ENCODE data around the gene BEST1. TPM values are rescaled to one million over a fixed set of nuclear protein-coding genes. Genes with fewer than 3 reads are reported as not detected.
A peak's percentile ranks its signal among the peaks of the same experiment; 100 is the strongest.

BEST1 gene
- total and polyA plus RNA-seq, 5 donors = 2.9 to 4.6 (median 3.4) TPM

GRCh38 chr11:61917334-61918109, 32.6 kb upstream of the BEST1 start, which contains the start of gene RAB3IL1:
Gene RAB3IL1 (minus strand): TSS chr11:61917566. CDS start chr11:61917367, 199 bp downstream.
- WGBS = 2% methylated on average over 74 of the region's 74 CpGs
- peak within 1 kb of the TSS; percentile 79 for H3K4me3 ChIP-seq (ENCODE audit: low read length)
- no peaks in the 10 kb centered on the region for H3K27me3 ChIP-seq (ENCODE audit: control insufficient read depth, insufficient read depth)
- DNase-seq (peak; percentile 79 to 93 (median 91)), ATAC-seq (peak; percentile 88 to 89)
- intact Hi-C loops (cut with DNase I) = no loop called here
- peak within 1 kb of the TSS; percentile 45 for H3K27ac ChIP-seq (ENCODE audit: low read length)
- H3K9me3 ChIP-seq (ENCODE audit: control insufficient read depth, low read length) = no peaks in the 10 kb centered on the region
- peaks cover 9% of the 10 kb centered on the region for H3K4me1 ChIP-seq (ENCODE audit: control insufficient read depth, insufficient read depth, low read length)

GRCh38 chr11:61918251-61918937, 31.8 kb upstream of the BEST1 start:
- Histone ChIP-seq H3K27ac (ENCODE audit: low read length) (peak overlapping the region; percentile 3), H3K27me3 (ENCODE audit: control insufficient read depth, insufficient read depth) (no peaks in the 10 kb centered on the region), H3K4me3 (ENCODE audit: low read length) (no peak overlapping the region), H3K4me1 (ENCODE audit: control insufficient read depth, insufficient read depth, low read length) (peaks cover 15% of the 10 kb centered on the region), H3K9me3 (ENCODE audit: control insufficient read depth, low read length) (no peaks in the 10 kb centered on the region)
- ATAC-seq (no peak), DNase-seq (no peak)
- intact Hi-C loops (cut with DNase I) = no loop called here
- 77% methylated on average over 14 of the region's 14 CpGs for WGBS

DNA sequence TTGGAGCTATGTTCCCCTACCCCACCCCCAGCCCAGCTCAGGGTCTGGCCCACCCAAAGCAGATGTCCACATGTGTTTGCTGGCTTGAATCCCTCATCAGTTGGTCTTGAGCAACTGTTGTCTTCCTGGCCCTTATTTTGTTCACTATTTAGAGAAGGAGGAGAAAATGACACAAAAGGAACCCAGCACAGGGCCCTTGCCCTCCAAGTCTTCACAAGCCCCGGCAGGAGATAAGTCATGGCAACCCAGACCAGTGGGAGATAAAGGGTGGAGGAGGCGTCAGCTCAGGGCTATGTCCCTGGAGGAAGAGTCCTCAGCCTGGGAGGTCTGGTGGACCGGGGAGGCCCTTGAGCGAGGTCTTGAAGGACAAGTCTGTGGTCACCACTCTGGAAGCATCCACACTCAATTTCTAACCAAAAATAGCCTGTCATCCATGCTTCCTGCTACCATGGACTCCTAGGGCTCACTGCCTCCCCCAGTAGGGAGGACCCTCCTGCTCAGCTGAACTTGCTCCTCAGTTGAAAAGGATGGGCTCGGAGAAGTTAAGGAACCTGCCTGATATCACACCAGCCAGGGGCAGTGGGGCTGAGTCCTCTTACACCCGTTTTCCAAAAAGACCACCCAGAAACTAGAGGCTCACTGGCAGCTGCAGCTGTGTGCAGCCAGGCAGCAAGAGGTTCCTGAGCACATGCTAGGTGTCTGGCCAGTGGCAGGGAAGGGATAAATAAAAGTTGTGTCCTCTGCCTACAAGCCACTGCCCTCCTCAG, 31.0 kb upstream of the BEST1 start:
- DNase-seq (peak; percentile 70 to 85 (median 83)), ATAC-seq (peak; percentile 2 to 15)
- H3K4me1 ChIP-seq (ENCODE audit: control insufficient read depth, insufficient read depth, low read length) = peaks cover 13% of the 10 kb centered on the region
- H3K4me3 ChIP-seq (ENCODE audit: low read length) = no peak overlapping the region
- H3K27me3 ChIP-seq (ENCODE audit: control insufficient read depth, insufficient read depth) = no peaks in the 10 kb centered on the region
- H3K27ac ChIP-seq (ENCODE audit: low read length) = peak overlapping the region; percentile 6
- WGBS = 61% methylated on average over 6 of the region's 6 CpGs
- intact Hi-C loops (cut with DNase I) = no loop called here
- no peaks in the 10 kb centered on the region for H3K9me3 ChIP-seq (ENCODE audit: control insufficient read depth, low read length)

GRCh38 chr11:61919705-61920631, 30.2 kb upstream of the BEST1 start:
- Histone ChIP-seq H3K4me1 (ENCODE audit: control insufficient read depth, insufficient read depth, low read length) (peaks cover 13% of the 10 kb centered on the region), H3K9me3 (ENCODE audit: control insufficient read depth, low read length) (no peaks in the 10 kb centered on the region), H3K27ac (ENCODE audit: low read length) (peak overlapping the region; percentile 32), H3K27me3 (ENCODE audit: control insufficient read depth, insufficient read depth) (no peaks in the 10 kb centered on the region), H3K4me3 (ENCODE audit: low read length) (no peak overlapping the region)
- 75% methylated on average over 13 of the region's 13 CpGs for WGBS
- intact Hi-C loops (cut with DNase I) = no loop called here
- ATAC-seq = no peak
- peak in 2 of 3 donors; percentile 48 to 63 for DNase-seq

DNA sequence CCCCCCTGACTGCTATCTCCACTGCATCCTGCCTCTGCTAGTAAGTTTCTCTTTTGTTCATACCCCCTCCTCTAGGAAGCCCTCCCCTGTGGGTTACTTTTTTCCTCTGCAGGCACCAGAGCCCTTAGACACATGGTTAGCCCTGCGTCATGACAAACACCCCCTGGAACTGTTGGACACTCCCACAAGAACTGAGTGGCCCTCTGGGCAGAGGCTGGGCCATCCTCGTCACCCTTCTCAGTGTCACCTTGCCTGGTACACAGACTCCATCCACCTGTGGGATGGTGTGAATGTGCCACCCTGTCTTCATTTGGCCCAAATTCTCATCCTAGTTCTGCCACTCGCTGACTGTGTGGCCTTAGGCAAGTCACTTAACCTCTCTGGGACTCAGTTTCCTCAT, 28.7 kb upstream of the BEST1 start:
- WGBS = 92% methylated on average over 3 of the region's 3 CpGs
- Histone ChIP-seq H3K4me3 (ENCODE audit: low read length) (no peak overlapping the region), H3K27ac (ENCODE audit: low read length) (no peak overlapping the region), H3K4me1 (ENCODE audit: control insufficient read depth, insufficient read depth, low read length) (peaks cover 13% of the 10 kb centered on the region), H3K9me3 (ENCODE audit: control insufficient read depth, low read length) (no peaks in the 10 kb centered on the region), H3K27me3 (ENCODE audit: control insufficient read depth, insufficient read depth) (no peaks in the 10 kb centered on the region)
- intact Hi-C loops (cut with DNase I) = no loop called here
- DNase-seq (no peak), ATAC-seq (no peak)

- H3K27me3 ChIP-seq (ENCODE audit: control insufficient read depth, insufficient read depth) = no peaks in the 10 kb centered on the region
- no peaks in the 10 kb centered on the region for H3K9me3 ChIP-seq (ENCODE audit: control insufficient read depth, low read length)
- peak overlapping the region; percentile 86 for H3K27ac ChIP-seq (ENCODE audit: low read length)
- peak; percentile 81 to 88 for ATAC-seq
- intact Hi-C loops (cut with DNase I) = no loop called here
- peaks cover 13% of the 10 kb centered on the region for H3K4me1 ChIP-seq (ENCODE audit: control insufficient read depth, insufficient read depth, low read length)
- peak; percentile 90 to 95 (median 94) for DNase-seq
- no peak overlapping the region for H3K4me3 ChIP-seq (ENCODE audit: low read length)
- WGBS = 19% methylated on average over 6 of the region's 6 CpGs
These were observed 27.6 kb upstream of the BEST1 start for GRCh38 chr11:61922539-61922938.

DNA sequence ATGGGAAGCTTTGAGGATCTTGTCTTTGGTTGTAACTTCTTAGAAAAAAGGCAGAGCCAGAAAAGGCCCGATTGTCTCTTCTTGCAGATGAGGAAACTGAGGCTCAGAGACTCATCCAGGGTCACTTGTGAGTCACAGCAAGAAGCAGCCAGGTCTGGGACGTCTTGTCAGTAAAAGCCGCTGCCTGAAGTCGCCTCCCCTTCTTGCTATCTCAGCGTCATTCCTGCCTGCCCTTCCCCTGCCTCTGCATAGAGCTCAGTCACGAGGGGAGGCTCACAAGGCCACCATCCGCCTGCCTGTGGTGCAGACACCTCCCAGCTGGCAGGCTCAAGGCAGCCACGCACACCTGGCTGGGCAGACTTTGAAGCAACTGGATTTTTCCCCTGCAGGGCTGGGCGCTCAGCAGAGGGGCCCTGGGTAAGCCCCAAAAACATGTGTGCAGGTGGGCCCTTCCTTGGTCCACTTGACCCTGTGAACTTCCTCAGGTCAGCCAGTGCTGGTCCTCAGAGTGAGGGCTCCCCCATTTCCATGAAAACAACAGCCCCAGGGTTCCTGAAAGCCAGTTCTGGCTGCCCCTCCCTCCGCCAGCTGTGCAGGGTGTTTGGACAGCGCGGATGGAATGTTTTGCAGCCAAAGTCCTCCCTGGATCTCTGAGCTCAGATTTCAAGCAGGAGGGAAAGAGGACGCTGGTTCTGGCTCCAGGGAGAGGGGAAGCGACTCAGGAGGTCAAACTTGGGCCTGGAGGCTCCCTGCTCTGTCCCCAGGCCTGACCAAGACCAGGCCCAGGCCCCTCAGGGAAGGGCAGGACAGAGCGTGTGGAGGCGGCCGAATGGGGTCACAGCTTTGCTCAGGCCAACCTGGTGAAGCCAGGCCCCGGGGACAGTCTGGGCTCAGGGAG, 26.7 kb upstream of the BEST1 start:
- ATAC-seq (peak; percentile 80 to 81), DNase-seq (peak; percentile 72 to 92 (median 89))
- Histone ChIP-seq H3K27ac (ENCODE audit: low read length) (peak overlapping the region; percentile 86), H3K9me3 (ENCODE audit: control insufficient read depth, low read length) (no peaks in the 10 kb centered on the region), H3K4me3 (ENCODE audit: low read length) (no peak overlapping the region), H3K4me1 (ENCODE audit: control insufficient read depth, insufficient read depth, low read length) (peaks cover 10% of the 10 kb centered on the region), H3K27me3 (ENCODE audit: control insufficient read depth, insufficient read depth) (no peaks in the 10 kb centered on the region)
- intact Hi-C loops (cut with DNase I) = no loop called here
- WGBS = 29% methylated on average over 18 of the region's 18 CpGs

DNA sequence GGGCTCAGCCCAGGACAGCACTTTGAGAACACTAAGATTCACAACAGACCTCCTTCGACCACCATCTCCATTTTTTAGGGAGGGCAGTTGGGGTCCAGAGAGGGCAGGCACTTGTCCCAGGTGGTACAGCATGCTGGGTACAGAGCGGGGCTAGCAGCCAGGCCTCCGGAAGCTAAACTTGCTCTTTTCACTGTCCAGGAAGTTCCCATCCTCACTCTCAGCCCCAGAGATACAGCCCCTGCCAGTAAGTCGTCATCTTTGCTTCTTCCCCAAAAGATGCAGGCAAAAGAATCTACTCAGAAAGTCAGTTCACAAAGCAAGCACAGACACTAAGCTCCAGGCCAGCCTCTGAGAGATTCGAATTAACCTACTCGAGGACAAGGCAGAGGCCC, 26.1 kb upstream of the BEST1 start:
- no peak overlapping the region for H3K4me3 ChIP-seq (ENCODE audit: low read length)
- no peaks in the 10 kb centered on the region for H3K27me3 ChIP-seq (ENCODE audit: control insufficient read depth, insufficient read depth)
- DNase-seq (no peak), ATAC-seq (no peak)
- H3K4me1 ChIP-seq (ENCODE audit: control insufficient read depth, insufficient read depth, low read length) = peaks cover 10% of the 10 kb centered on the region
- intact Hi-C loops (cut with DNase I) = no loop called here
- WGBS = 43% methylated on average over 6 of the region's 6 CpGs
- H3K9me3 ChIP-seq (ENCODE audit: control insufficient read depth, low read length) = no peaks in the 10 kb centered on the region
- peak overlapping the region; percentile 86 for H3K27ac ChIP-seq (ENCODE audit: low read length)

DNA sequence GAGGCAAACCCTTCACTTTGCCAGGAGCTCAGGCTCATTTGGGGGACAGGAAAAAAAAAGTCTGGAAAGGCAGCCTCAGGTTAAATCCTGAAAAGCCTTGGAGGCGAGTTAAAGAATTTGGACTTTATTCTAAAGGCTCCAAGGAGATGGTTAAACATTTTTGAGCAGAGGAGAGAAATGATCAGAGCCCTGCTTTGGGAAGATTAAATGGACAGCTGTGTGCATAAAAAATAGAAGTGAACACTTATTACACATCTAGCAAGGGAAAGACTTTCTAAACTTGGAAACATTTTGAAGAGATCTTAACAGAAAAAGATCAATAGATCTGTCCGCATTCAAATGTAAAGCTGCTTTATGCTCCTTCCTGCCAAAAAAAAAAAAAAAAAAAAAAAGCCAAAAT, 24.4 kb upstream of the BEST1 start:
- ATAC-seq (no peak), DNase-seq (no peak)
- WGBS = 90% methylated on average over 2 of the region's 2 CpGs
- Histone ChIP-seq H3K27ac (ENCODE audit: low read length) (no peak overlapping the region), H3K4me3 (ENCODE audit: low read length) (no peak overlapping the region), H3K27me3 (ENCODE audit: control insufficient read depth, insufficient read depth) (no peaks in the 10 kb centered on the region), H3K4me1 (ENCODE audit: control insufficient read depth, insufficient read depth, low read length) (peaks cover 7% of the 10 kb centered on the region), H3K9me3 (ENCODE audit: control insufficient read depth, low read length) (no peaks in the 10 kb centered on the region)
- intact Hi-C loops (cut with DNase I) = no loop called here

Data from right cardiac atrium (tissue), 5 donors.